ENCODE results near the gene GRK3. TPM values are rescaled to one million over a fixed set of nuclear protein-coding genes. Genes with fewer than 3 reads are reported as not detected.
A peak's percentile ranks its signal among the peaks of the same experiment; 100 is the strongest.
"Not testable (repeated sequence)": the region's sequence is repeated elsewhere in the genome, so short reads cannot be mapped to it uniquely, and the experiment has no call there.

Gene GRK3
- total and polyA plus RNA-seq, 2 of the 4 experiments (the other 2 are of a cell fraction), result 0.58 to 1.6 TPM

DNA sequence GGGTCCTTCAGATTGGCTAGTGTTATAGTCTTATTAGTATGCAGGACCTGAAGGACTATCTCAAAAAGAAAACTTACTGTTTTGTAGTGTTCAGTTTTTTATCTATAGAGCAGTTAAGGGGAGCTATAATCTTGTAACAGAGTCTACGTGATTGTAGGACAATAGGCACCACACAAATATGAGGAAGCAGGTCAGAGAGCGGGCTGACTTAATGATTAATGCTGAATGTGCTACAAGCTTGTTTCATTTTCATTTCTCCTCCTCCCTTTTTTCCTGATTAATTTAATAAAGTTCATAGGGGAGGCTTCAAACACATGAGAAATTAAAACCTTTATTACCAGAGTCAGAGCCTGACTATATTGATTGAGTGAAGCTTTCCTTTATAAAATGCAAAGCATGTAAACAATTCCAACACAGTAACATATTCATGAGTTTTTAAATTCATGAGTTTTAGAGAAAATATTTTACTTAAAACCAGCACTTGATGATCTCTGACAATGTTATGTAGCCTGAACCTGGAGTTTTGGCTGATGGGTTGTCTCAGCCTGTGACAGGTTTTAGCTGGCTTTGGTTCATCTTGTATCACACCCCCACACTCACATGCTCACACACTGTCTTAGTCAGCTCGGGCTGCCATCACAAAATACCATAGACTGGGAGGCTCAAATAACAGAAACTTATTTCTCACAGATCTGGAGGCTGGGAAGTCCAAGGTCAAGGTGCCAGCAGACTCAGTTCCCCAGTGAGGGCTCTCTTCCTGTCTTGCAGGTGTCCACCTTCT lies 38.5 kb upstream of the GRK3 start:
- ATAC-seq (ENCODE audit: low read depth), result peak; percentile 67

GRCh38 chr22:25527016-25527415 lies 37.5 kb upstream of the GRK3 start:
- H3K4me1 ChIP-seq (ENCODE audit: control insufficient read depth, insufficient read depth, low read length); BruUV-seq (replicated peaks); H3K4me3 ChIP-seq (ENCODE audit: insufficient read depth, low read depth, low read length); H3K4ac ChIP-seq (ENCODE audit: low read depth, low read length); H3K9me3 ChIP-seq (ENCODE audit: control insufficient read depth, insufficient read depth, low read length); H3K23ac ChIP-seq (ENCODE audit: low read depth, low read length); H4K20me1 ChIP-seq (ENCODE audit: insufficient read depth, low read length); H2BK15ac ChIP-seq (ENCODE audit: low read depth, low read length); H2AK5ac ChIP-seq (ENCODE audit: low read depth, low read length); POLR2A ChIA-PET (ENCODE audit: unreplicated experiment); H3K36me3 ChIP-seq (ENCODE audit: control insufficient read depth, insufficient read depth, low read length); H4K8ac ChIP-seq (ENCODE audit: low read depth in 2 of 2, low read length in 2 of 2); H3K27me3 ChIP-seq (ENCODE audit: control insufficient read depth, insufficient read depth, low read length); H4K5ac ChIP-seq (ENCODE audit: low read depth, low read length); H3K14ac ChIP-seq (replicated peaks; ENCODE audit: low read depth, low read length); H2BK5ac ChIP-seq (ENCODE audit: low read depth, low read length, poor library complexity, severe bottlenecking); H2BK20ac ChIP-seq (ENCODE audit: low read depth, low read length); intact Hi-C loops (cut with micrococcal nuclease); H3K9me1 ChIP-seq (ENCODE audit: insufficient read depth, low read length); H3K79me1 ChIP-seq (ENCODE audit: low read depth in 1 of 2, low read length in 2 of 2); H2AK9ac ChIP-seq (replicated peaks; ENCODE audit: low read depth, low read length, poor library complexity); H2AFZ ChIP-seq (replicated peaks; ENCODE audit: low read length, poor library complexity); H3K9ac ChIP-seq (ENCODE audit: low read depth, low read length); H3K18ac ChIP-seq (ENCODE audit: low read depth, low read length); in situ Hi-C loops (cut with MboI; ENCODE audit: low sequenced_read_pairs); H3K56ac ChIP-seq (ENCODE audit: extremely low read depth, insufficient read depth, low read length); H3K4me2 ChIP-seq (ENCODE audit: low read depth, low read length); H3K27ac ChIP-seq (ENCODE audit: insufficient read depth, low read length); dilution Hi-C loops (cut with HindIII; ENCODE audit: low sequenced_read_pairs, unreplicated experiment); CTCF ChIA-PET; H4K91ac ChIP-seq (ENCODE audit: insufficient read depth, low read depth, low read length); H2BK120ac ChIP-seq (ENCODE audit: low read depth, low read length): not testable (repeated sequence)
- peak; percentile 52; the same call in 1 of the 2 replicates for ATAC-seq (ENCODE audit: low read depth)
- peak; percentile 66 for DNase-seq
- WGBS, 2 experiments (ENCODE audit: extremely low coverage in 2 of 2, insufficient read length in 1 of 2), result no CpG with 5 or more reads among the region's 1 CpG

More for the DNA sequence above, 38.5 kb upstream of the GRK3 start:
- H3K27ac ChIP-seq (ENCODE audit: insufficient read depth, low read length); H3K4me3 ChIP-seq (ENCODE audit: insufficient read depth, low read depth, low read length); H3K4ac ChIP-seq (ENCODE audit: low read depth, low read length); in situ Hi-C loops (cut with MboI; ENCODE audit: low sequenced_read_pairs); H3K9me3 ChIP-seq (ENCODE audit: control insufficient read depth, insufficient read depth, low read length); BruUV-seq (replicated peaks); H3K9me1 ChIP-seq (ENCODE audit: insufficient read depth, low read length); H2AFZ ChIP-seq (replicated peaks; ENCODE audit: low read length, poor library complexity); H3K36me3 ChIP-seq (ENCODE audit: control insufficient read depth, insufficient read depth, low read length); H4K5ac ChIP-seq (ENCODE audit: low read depth, low read length); H4K20me1 ChIP-seq (ENCODE audit: insufficient read depth, low read length); H2AK5ac ChIP-seq (ENCODE audit: low read depth, low read length); H3K4me1 ChIP-seq (ENCODE audit: control insufficient read depth, insufficient read depth, low read length); H3K14ac ChIP-seq (replicated peaks; ENCODE audit: low read depth, low read length); H3K56ac ChIP-seq (ENCODE audit: extremely low read depth, insufficient read depth, low read length); DNase-seq; H2BK15ac ChIP-seq (ENCODE audit: low read depth, low read length); dilution Hi-C loops (cut with HindIII; ENCODE audit: low sequenced_read_pairs, unreplicated experiment); POLR2A ChIA-PET (ENCODE audit: unreplicated experiment); H3K4me2 ChIP-seq (ENCODE audit: low read depth, low read length); H3K9ac ChIP-seq (ENCODE audit: low read depth, low read length); H3K23ac ChIP-seq (ENCODE audit: low read depth, low read length); H3K79me1 ChIP-seq (ENCODE audit: low read depth in 1 of 2, low read length in 2 of 2); intact Hi-C loops (cut with micrococcal nuclease); H3K18ac ChIP-seq (ENCODE audit: low read depth, low read length); H2BK120ac ChIP-seq (ENCODE audit: low read depth, low read length); H3K27me3 ChIP-seq (ENCODE audit: control insufficient read depth, insufficient read depth, low read length); H2AK9ac ChIP-seq (replicated peaks; ENCODE audit: low read depth, low read length, poor library complexity); H2BK20ac ChIP-seq (ENCODE audit: low read depth, low read length); H2BK5ac ChIP-seq (ENCODE audit: low read depth, low read length, poor library complexity, severe bottlenecking); H4K91ac ChIP-seq (ENCODE audit: insufficient read depth, low read depth, low read length); CTCF ChIA-PET; H4K8ac ChIP-seq (ENCODE audit: low read depth in 2 of 2, low read length in 2 of 2): not testable (repeated sequence)
- WGBS, 2 experiments (ENCODE audit: extremely low coverage in 2 of 2, insufficient read length in 1 of 2), result no CpG with 5 or more reads among the region's 3 CpGs

Measured in IMR-90 (cell line).